K562 (cell line): Measurements from ENCODE around the gene GARRE1. TPM values are rescaled to one million over a fixed set of nuclear protein-coding genes. Genes with fewer than 3 reads are reported as not detected.

Source experiments
- ASH1L ChIP-seq: fragments of 450-650 bp; IDR thresholded peaks from 2 replicates; pipeline ENCODE4 v1.6.1; 2018; ENCODE audit warnings: borderline replicate concordance, mild to moderate bottlenecking, low read depth; ENCODE audit not compliant: partially characterized antibody
- BHLHE40 ChIP-seq: IDR thresholded peaks from 2 replicates; pipeline ENCODE4 v1.6.1; 2011; ENCODE audit warnings: low read length, improper control_type of control experiment
- CCNT2 ChIP-seq: IDR thresholded peaks from 2 replicates; pipeline ENCODE4 v1.6.1; 2011; ENCODE audit warnings: borderline replicate concordance, low read depth, mild to moderate bottlenecking, moderate library complexity, mixed read lengths, low read length; ENCODE audit not compliant: insufficient read length; ENCODE audit errors: extremely low read depth
- E2F8 ChIP-seq: fragments of 450-650 bp; IDR thresholded peaks from 2 replicates; pipeline ENCODE4 v1.7.1; 2018; ENCODE audit warnings: mild to moderate bottlenecking, low read depth; ENCODE audit not compliant: partially characterized antibody
- ID3 ChIP-seq, 2 experiments: fragments of 250-450 bp in 1 of 2; fragments of 450-650 bp in 1 of 2; sonication (Bioruptor Pico) in 1 of 2; IDR thresholded peaks; 2 replicates each; pipeline versions ENCODE4 v1.6.1 to v1.8.0; 2016 to 2021; ENCODE audit warnings: mild to moderate bottlenecking in 2 of 2, moderate library complexity in 2 of 2, missing compliant biosample characterization in 1 of 2, missing genetic modification characterization in 1 of 2
- IFI16 ChIP-seq: fragments of 250-450 bp; sonication (Bioruptor Pico); IDR thresholded peaks from 2 replicates; pipeline ENCODE4 v2.1.2; 2022; ENCODE audit warnings: mild to moderate bottlenecking, inconsistent platforms
- MAFF ChIP-seq: IDR thresholded peaks from 2 replicates; pipeline ENCODE4 v1.6.1; 2012; ENCODE audit warnings: low read length, improper control_type of control experiment
- MAFK ChIP-seq: IDR thresholded peaks from 2 replicates; pipeline ENCODE4 v1.6.1; 2011; ENCODE audit warnings: low read length, improper control_type of control experiment
- MED1 ChIP-seq: sonication (generic); formaldehyde crosslinking; IDR thresholded peaks from 2 replicates; pipeline ENCODE4 v1.8.1; 2023; ENCODE audit warnings: missing genetic modification reagents, borderline replicate concordance
- MXI1 ChIP-seq: IDR thresholded peaks from 2 replicates; pipeline ENCODE4 v1.6.1; 2011; ENCODE audit warnings: low read depth, mild to moderate bottlenecking, improper control_type of control experiment, low read length
- NCOA2 ChIP-seq, 2 experiments: fragments of 450-650 bp; IDR thresholded peaks; 2 replicates each; pipeline ENCODE4 v1.6.1; 2018; ENCODE audit warnings: mild to moderate bottlenecking in 2 of 2, moderate library complexity in 1 of 2; ENCODE audit not compliant: partially characterized antibody in 2 of 2
- NCOR1 ChIP-seq: fragments of 450-650 bp; IDR thresholded peaks from 2 replicates; pipeline ENCODE4 v1.6.1; 2016; ENCODE audit warnings: mild to moderate bottlenecking, moderate library complexity
- NONO ChIP-seq, 2 experiments: fragments of 200-400 bp in 1 of 2; fragments of 450-650 bp in 1 of 2; formaldehyde crosslinking in 1 of 2; IDR thresholded peaks; 2 replicates each; pipeline ENCODE4 v1.6.1; 2017; ENCODE audit warnings: low read depth in 2 of 2, mild to moderate bottlenecking in 2 of 2, moderate library complexity in 2 of 2, low read length in 1 of 2
- NR4A1 ChIP-seq, 2 experiments: fragments of 250-450 bp in 1 of 2; fragments of 450-650 bp in 1 of 2; sonication (Bioruptor Pico) in 1 of 2; IDR thresholded peaks; 2 replicates each; pipeline versions ENCODE4 v1.4.0 to v1.6.1; 2016 to 2020; ENCODE audit warnings: mild to moderate bottlenecking in 2 of 2, missing compliant biosample characterization in 1 of 2, missing genetic modification characterization in 1 of 2, moderate library complexity in 1 of 2
- PTBP1 ChIP-seq: fragments of 200-400 bp; formaldehyde crosslinking; IDR thresholded peaks from 2 replicates; pipeline ENCODE4 v1.6.1; 2017; ENCODE audit warnings: low read depth, low read length
- RBM15 ChIP-seq: fragments of 200-400 bp; formaldehyde crosslinking; IDR thresholded peaks from 2 replicates; pipeline ENCODE4 v1.6.1; 2018; ENCODE audit warnings: mild to moderate bottlenecking, low read length, moderate library complexity; ENCODE audit not compliant: insufficient read depth
- SMARCA4 ChIP-seq: fragments of 450-650 bp; IDR thresholded peaks from 2 replicates; pipeline ENCODE4 v1.6.1; 2016
- THRAP3 ChIP-seq: fragments of 450-650 bp; IDR thresholded peaks from 2 replicates; pipeline ENCODE4 v1.6.1; 2016; ENCODE audit warnings: mild to moderate bottlenecking, inconsistent platforms, borderline replicate concordance
- ZBTB5 ChIP-seq: fragments of 450-650 bp; IDR thresholded peaks from 2 replicates; pipeline ENCODE4 v1.6.1; 2017; ENCODE audit warnings: antibody characterized with exemption
- ZNF57 ChIP-seq: fragments of 450-650 bp; formaldehyde crosslinking; IDR thresholded peaks from 2 replicates; pipeline ENCODE4 v1.4.0; 2020; ENCODE audit warnings: mild to moderate bottlenecking, moderate library complexity
- polyA plus RNA-seq, 8 experiments: library from polyadenylated mRNA; depleted of rRNA in 4 of 8; stranded (reverse) in 5 of 8; unstranded in 3 of 8; fragments of >200 nt; fragmentation: Nextera tagmentation in 2 of 8; fragmentation: Illumina TruSeq in 1 of 8; extraction: Ambion mirVana in 2 of 8; extraction: Trizol in 1 of 8; gene quantifications; 2 replicates each; pipeline versions ENCODE4 v1.2.1 to v1.2.3, GENCODE V29; 2011 to 2014; ENCODE audit warnings: inconsistent platforms in 1 of 8, missing spikeins in 1 of 8
- total RNA-seq, 7 experiments: library from RNA; depleted of rRNA in 6 of 7; stranded (reverse); fragments of >200 nt in 6 of 7; fragmentation: Illumina TruSeq in 2 of 7; extraction: Trizol in 2 of 7; gene quantifications; 2 replicates each; pipeline versions ENCODE4 v1.2.1 to v1.2.3, GENCODE V29; 2011 to 2021; ENCODE audit warnings: low replicate concordance in 1 of 7

GARRE1 gene
- total and polyA plus RNA-seq, 9 of the 15 experiments (the other 6 are each of a cell fraction or from before 2014, with no cell fraction given) = 1.6 to 12.8 (median 7.5) TPM

GRCh38 chr19:34232566-34233481, 21.5 kb upstream of the GARRE1 start (continued):
- TF ChIP-seq E2F8 (no peak), THRAP3 (no peak), ZBTB5 (no peak), MAFF (no peak), RBM15 (no peak), ZNF57 (CRISPR knock-in tag) (no peak), MXI1 (no peak), MED1 (CRISPR knock-in tag) (no peak), CCNT2 (no peak), PTBP1 (no peak), NCOR1 (no peak), NONO (IDR thresholded peaks at IDR 0.05; ENCODE audit: low read depth in 2 of 2, low read length in 1 of 2) (no peak), IFI16 (CRISPR knock-in tag) (no peak), ASH1L (no peak), ID3 (CRISPR knock-in tag; IDR thresholded peaks at IDR 0.05) (no peak), ID3 (tag; IDR thresholded peaks at IDR 0.05) (no peak), NR4A1 (CRISPR knock-in tag; IDR thresholded peaks at IDR 0.05) (no peak), NR4A1 (tag; IDR thresholded peaks at IDR 0.05) (no peak), SMARCA4 (peak; percentile 61; the same call in 1 of the 2 replicates), MAFK (no peak), BHLHE40 (no peak), NCOA2 (IDR thresholded peaks at IDR 0.05; ENCODE audit: partially characterized antibody in 2 of 2) (no peak)
